ENCODE measurements around the gene MAP1S. TPM values are rescaled to one million over a fixed set of nuclear protein-coding genes. Genes with fewer than 3 reads are reported as not detected.

Gene MAP1S, protein sequence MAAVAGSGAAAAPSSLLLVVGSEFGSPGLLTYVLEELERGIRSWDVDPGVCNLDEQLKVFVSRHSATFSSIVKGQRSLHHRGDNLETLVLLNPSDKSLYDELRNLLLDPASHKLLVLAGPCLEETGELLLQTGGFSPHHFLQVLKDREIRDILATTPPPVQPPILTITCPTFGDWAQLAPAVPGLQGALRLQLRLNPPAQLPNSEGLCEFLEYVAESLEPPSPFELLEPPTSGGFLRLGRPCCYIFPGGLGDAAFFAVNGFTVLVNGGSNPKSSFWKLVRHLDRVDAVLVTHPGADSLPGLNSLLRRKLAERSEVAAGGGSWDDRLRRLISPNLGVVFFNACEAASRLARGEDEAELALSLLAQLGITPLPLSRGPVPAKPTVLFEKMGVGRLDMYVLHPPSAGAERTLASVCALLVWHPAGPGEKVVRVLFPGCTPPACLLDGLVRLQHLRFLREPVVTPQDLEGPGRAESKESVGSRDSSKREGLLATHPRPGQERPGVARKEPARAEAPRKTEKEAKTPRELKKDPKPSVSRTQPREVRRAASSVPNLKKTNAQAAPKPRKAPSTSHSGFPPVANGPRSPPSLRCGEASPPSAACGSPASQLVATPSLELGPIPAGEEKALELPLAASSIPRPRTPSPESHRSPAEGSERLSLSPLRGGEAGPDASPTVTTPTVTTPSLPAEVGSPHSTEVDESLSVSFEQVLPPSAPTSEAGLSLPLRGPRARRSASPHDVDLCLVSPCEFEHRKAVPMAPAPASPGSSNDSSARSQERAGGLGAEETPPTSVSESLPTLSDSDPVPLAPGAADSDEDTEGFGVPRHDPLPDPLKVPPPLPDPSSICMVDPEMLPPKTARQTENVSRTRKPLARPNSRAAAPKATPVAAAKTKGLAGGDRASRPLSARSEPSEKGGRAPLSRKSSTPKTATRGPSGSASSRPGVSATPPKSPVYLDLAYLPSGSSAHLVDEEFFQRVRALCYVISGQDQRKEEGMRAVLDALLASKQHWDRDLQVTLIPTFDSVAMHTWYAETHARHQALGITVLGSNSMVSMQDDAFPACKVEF
- polyA plus RNA-seq (ENCODE audit: insufficient read length in 10 of 10) = 10 to 100 TPM; 17.3 to 38.1 (median 29.0) TPM
- long read RNA-seq, donor 1, partial matches to known transcripts = 18 of 21 reads
- long read RNA-seq, donor 1, other reads (novel, unspliced or antisense) = 0 of 21 reads
- long read RNA-seq, donor 2, partial matches to known transcripts = 0 of 2 reads
- long read RNA-seq, donor 2, other reads (novel, unspliced or antisense) = 0 of 2 reads
- long read RNA-seq, donor 3 = 0 reads
- long read RNA-seq, donor 4, partial matches to known transcripts = 0 of 3 reads
- long read RNA-seq, donor 4, other reads (novel, unspliced or antisense) = 0 of 3 reads
- long read RNA-seq, donor 5 = 0 reads
- long read RNA-seq, donor 6, partial matches to known transcripts = 9 of 15 reads
- long read RNA-seq, donor 6, other reads (novel, unspliced or antisense) = 0 of 15 reads
- long read RNA-seq, donor 7, partial matches to known transcripts = 6 of 10 reads
- long read RNA-seq, donor 7, other reads (novel, unspliced or antisense) = 0 of 10 reads
- long read RNA-seq, donor 8, partial matches to known transcripts = 0 of 2 reads
- long read RNA-seq, donor 8, other reads (novel, unspliced or antisense) = 0 of 2 reads
- long read RNA-seq, donor 9 = 0 reads

DNA sequence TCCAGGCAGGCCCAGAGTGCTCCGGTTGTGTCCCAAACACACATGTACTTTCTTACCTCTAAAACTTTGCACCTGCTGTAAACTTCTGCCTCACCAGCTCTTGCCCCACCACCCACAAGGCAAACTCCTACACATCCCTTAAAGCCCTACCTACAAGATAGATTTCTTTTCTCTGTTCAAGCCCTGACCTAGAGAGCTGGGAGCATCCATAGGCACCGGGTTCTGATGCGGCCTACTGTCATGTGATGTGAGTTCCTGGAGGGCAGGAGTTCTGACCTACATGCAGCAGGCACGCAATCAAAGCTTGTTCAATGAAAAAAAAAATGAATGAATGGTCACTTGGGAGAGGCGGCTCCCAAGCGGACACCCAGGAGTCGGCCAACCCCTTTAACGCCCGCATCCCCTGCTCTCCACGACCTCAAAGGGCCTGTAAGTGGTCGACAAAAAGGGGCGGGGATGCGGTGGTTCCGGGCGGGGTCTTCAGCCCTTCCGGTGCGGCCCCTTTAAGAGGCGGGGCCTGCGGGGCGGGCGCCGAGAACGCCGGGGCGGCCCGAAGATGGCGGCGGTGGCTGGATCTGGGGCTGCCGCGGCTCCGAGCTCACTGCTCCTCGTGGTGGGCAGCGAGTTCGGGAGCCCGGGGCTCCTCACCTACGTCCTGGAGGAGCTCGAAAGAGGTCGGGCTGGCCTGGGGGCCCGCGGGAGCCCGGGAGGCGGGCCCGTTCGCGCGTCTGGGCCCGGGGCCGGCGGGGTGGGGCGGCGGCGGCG, at the start of gene MAP1S:
TSS of gene MAP1S (plus strand) at position 534 of the 765 bp plus-strand sequence. CDS start at position 557, 23 bp downstream.
- DNase-seq = peak; percentile 38 to 83 (median 62)

DNA sequence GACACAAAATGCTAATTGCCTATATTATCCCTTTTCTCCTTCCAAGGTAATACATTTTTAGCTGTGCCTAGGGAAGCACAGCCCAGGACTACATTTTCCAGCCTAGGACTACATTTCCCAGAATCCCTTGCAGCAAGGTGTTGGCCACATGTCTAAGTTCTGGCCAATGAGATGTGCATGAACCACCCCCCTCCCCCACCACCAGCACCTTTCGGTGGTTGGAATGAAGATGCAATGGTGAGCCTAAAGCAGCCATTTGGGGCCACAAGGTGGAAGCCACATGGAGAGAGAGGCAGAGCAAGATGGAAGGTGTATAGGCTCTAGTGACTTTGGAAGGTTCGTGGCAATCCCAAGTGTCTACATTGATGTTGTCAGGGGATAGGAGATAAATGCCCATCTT, 47.4 kb upstream of the MAP1S start:
- no peak for DNase-seq

DNA sequence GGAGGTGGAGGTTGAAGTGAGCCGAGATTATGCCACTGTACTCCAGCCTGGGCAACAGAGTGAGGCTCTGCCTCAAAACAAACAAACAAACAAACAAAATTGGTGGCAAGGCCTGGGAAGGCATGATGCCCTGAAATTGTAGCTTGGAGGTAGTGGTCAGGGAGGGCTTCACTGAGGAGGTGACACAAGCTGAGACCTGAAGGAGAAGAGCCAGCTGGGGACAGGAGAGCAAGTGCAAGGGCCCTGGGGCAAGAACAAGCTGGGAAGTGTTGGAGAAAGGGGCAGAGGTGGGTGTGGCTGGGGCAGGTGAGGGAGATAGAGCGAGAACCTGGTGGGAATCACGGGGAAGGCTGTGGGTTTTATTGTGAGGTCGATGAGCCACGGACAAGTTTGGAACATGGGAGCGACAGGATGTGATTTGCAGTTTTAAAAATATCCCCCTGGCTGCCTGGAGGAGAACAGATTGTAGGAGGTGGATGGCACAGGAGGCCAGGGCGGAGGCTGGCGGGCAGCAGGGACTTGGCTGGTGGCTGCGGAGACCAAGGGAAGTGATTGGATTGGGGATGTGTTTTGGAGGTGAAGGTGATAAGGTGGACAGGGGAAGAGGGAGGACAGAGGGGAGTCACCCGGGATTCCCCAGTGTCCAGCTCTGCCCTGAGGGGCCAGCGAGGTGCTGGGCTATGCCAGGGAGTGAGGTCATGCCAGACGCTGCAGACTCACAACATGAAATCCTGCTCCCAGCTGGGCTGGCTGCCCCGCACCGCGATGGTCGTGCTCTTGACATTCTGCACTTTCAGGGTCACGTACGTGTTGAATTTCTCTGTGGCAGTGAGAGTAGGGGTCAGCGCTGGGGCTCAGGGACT, 45.1 kb upstream of the MAP1S start:
- DNase-seq = no peak

DNA sequence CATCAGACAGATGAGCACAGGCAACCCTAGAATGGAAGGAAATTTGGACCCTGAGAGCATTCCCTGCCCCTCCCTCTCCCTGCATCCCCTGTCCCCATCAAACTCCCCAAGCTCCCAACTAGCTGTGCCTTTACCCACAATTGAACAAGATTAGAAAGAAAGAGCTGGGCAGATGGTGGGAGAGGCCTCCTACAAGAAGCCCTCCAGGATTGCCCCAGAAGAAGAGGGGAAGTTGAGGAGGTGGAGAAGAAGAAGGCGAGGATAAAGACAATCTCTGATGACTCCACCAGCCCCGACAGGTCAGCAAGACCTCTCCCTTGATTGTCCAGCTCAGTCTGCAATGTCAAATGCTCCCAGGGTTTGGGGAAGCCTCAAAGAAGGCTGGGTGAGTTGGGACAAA, 43.0 kb upstream of the MAP1S start:
- no peak for DNase-seq

DNA sequence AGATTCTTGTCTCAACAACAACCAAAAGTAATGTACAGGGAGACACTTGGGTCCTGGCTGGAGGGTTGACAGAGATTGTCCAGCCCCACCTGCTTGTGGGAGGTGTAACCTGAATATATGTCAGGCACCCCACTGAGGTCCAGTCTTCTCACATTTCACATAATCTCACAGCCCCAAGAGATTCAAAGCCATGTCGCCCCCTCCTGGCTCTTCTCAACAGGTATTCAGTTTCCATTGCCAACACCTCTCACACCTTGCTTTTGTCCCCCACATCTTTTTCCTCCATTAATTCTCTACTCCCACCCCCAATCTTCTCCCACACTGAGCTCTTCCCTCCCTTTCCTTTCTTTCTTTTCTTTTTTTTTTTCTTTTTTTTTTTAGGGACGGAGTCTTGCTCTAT, 42.3 kb upstream of the MAP1S start:
- DNase-seq = no peak

DNA sequence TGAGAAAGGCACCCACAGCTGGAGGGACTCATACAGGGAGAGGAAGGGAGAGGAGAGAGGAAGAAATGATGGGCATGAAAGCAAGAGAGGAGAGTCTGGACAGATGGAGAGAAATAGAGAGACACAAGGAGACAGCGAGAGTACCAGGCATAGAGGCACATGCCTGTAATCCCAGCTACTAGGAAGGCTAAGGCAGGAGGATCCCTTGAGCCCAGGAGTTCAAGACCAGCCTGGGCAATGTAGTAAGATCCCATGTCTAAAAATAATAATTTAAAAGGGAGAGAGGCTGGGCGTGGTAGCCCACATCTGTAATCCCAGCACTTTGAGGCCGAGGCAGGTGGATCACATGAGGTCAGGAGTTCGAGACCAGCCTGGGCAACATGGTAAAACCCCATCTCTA, 40.4 kb upstream of the MAP1S start:
- DNase-seq = no peak

DNA sequence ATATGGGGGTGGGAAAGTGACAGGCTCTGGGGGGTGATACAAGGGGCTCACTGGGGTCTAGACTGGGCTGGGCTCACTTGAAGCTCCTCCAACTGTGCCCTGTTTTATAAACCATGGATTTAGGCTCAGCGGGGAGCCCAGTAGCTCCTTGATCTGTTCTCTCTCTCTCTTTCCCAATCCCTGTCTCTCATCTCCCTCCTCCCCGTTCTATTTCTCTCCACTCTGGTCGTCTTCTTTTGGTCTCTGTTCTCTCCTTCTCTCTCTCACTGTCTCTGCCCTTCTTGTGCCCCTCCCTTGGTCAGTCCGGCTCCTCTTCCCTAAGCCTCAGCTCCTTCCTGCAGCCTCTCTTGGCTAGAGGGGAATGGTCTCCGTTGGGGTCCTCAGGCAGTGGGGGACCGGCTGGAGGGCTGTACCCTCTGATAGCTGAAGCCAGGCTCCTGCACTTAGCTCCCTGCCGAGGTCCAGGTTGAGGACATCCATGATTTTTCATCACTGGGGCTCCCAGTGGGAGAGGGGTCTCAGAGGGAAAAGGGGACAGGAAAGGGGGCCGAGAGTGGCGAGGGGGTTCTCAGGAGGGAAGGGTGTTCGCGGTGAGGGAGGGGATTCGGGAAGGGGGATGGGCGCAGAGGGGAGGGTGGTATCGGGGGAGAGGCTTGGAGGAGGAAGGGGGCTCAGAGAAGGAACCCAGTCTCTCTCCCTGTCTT, 39.6 kb upstream of the MAP1S start:
- no peak for DNase-seq

DNA sequence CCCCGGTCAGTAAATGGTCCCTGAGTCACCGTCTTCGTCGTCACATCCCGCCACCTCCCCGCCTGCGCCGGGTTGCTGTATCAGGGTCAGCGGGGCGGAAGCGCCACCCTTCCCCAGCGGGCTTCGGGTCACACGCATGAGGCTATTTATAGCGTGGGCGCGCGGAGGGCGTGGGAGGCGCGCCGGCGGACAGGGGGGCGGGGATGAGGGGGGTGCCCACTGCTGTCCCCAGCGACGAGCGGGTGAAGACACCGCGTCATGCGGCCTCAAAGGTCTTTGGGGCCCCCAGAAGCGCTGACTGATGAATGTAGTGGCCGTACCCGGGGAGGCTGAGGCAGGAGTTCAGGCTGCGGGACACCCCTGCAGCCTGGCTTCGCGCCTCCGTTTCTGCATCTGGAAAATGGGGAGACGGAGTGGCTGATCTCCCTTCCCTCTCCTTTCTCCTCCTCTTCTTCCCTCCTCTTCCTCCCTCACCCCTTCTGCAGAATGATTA, 39.0 kb upstream of the MAP1S start:
- peak; percentile 11 to 59 (median 29) for DNase-seq

DNA sequence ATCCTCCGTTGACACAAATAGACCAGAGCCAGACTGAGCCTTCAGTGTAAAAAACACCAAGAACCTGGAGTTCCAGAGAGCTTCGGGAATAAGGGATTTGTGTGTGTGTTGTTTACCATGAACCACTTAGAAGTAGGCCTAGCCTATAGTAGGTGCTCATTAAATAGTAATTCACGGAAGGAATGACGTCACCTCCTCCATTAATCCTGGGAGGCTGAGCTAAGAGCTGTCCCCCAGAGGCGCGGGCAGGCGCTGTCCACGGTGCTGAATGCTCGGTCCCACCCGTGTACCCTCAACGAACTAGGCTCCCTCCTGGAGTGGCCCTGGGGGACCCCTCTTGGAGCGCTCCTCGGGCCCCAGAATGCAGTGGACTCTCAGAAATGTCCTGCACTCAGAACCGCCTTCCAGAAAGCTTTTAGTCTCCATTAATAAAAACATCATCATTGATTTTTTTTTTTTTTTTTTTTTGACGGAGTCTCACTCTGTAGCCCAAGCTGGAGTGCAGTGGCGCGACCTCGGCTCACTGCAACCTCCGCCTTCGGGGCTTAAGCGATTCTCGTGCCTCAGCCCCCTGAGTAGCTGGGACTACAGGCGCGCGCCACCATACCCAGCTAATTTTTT, 37.7 kb upstream of the MAP1S start:
- DNase-seq = peak in 2 of 3 donors; percentile 29 to 44

DNA sequence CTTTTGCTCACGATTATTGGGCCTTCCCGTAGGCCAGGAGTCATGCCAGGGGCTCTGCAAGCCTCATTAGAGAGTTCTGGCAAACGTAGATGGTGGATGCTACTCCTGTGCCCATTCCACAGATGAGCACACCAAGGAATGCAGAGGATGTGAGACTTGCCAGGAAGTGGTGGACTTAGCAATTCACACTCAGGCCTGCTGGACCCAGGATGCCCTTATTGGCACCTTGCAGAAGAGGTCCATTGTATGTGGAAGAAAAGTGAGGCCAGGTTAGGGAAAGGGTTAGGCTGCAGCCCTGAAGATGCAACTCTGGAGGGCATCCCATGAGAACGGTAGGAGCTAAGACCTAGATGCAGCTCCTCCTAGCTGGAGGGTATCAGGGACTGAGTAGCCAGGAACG, 37.0 kb upstream of the MAP1S start:
- DNase-seq = no peak

DNA sequence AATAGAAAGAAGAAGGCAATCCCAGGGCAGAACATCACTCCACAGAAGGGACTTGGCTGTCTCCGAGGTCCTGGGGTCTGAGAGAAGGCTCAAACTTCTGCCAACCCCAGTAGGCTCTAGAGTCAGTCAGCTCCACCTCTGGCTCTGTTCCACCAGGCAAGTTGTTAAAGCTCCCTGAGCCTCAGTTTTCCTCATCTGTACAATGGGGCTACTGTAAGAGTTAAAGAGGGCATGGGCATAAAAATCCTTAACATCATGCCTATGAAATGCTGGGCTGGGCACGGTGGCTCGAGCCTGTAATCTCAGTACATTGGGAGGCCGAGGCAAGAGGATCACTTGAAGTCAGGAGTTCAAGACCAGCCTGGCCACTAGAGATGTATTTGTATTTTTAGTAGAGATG, 36.2 kb upstream of the MAP1S start:
- DNase-seq = no peak

DNA sequence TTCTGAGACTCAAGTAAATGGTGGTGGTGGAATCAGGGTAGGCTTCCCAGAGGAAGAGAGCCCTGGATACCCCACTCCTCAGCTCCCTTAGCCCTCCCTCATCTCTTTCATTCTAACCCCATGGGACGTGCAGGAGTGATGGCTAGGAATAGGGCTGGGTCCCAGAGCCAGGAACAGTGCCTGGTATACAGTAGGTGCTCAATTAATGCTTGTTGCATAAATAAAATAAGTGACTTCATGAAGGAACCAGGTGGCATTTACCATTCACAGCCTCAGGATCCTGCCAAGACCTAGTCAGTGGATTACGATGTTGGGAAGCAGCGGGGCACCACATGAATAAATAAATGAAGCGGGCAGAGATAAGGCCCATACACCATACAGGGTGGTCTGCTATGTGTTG, 35.0 kb upstream of the MAP1S start:
- no peak for DNase-seq

DNA sequence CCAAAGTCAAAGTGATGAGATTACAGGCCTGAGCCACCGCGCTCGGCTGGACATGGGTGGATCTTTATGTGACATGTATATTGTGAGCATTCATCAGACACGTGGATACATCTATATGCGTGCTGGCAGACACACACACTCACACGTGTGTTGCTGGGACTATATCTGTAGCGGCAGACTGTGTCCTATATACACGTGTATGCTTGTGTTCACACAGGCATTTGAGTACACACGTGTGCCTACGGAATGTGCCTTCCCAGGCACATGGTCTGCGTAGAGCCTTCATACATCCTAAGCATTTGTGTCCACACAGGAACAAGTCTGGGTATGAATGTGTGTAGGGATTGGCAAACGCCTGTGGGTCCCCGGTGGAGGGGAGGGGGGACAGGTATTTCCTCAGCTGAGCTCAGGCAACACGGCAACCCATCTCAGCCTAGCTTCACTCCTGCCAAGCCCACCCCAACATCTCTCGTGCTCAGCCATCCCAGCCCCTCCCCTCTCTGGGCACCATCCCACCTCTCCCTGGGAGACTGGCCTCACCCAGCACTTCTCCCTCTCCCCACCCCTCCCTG, 33.7 kb upstream of the MAP1S start:
- DNase-seq = no peak

DNA sequence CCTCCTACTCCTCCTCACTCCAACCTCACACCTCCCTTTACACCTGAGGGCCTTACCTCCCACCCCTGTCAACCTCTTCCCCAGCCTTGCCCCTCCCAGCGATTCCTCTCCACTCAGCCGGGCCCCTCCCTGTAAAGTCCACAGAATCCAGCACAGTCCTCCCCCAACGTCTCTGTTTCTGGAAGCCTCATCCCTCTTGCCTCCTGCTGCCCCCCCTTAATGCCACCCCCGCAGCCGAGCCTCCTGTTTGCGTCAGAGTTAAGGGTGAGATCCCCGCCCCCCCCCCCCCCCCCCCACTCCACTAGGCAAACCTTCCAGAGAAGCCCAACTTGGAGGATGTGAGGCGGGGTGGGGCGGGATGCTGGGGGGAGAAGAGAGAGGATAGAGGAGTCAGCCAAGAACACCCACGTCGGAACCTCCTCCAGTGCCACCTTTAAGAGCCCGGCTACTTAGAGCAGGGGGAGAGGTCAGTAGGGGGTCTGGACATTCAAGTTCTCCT, 33.2 kb upstream of the MAP1S start:
- DNase-seq = no peak

DNA sequence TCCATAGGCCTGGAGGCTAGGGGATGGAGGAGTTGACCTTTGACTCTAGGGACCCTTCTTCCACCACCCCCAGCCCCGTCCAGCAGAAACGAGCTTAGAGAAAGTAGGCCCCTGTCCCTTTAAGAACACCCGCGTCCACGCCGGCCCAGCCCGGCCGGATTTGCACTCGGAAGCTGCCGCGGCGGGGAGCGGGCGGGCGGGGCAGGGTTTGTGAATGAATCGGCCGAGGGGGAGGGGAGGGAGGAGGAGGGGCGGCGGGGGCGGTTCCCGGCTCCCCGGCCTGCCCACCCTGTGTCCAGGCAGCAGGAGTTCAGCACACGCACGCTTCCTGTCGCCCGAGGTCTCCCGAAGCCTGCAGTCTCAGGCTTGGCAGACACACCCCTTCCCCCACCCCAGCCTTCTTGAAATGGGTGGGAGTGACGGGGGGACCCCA, 32.7 kb upstream of the MAP1S start:
- peak in 2 of 3 donors; percentile 8 to 32 for DNase-seq

DNA sequence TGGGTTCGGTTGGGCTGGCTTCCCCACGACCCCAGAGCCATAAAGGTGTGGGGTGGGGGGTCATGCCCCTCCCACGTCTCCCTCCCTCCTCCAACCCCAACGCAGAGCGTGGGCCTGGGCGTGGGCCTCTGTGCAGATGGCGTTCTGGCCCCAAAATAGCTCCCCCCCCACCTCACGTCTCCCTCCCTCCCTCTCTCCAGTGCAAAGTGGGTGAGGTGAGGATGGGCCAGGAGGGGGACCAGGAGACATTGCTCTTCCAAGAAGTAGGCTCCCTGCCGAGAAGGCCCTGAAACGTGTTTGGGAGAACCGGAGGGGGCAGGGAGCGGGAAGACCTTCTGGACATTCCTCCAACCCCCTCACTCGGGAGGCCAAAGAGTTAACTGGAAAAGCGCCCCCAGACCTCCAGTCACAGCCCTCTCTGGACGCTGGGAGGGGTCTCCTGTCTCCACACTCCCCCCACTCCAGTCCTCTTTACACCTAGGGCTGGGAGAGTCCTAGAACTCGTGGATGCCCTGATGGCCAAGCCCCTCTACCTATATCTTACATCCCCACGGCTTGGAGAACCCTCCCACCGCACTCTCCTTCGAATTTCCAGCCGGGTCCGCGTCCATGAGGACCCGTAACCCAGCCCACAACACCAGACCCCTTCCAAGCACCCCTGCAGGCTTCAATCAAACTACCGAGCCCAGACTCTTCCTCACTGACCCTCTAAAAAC, 32.0 kb upstream of the MAP1S start:
- no peak for DNase-seq
